HG03064 (cell line): Measurements from ENCODE around the gene CUX1.
"Not testable (repeated sequence)": the region's sequence is repeated elsewhere in the genome, so short reads cannot be mapped to it uniquely, and the experiment has no call there.

Source experiments
- ATAC-seq: cut with Tn5 transposase; IDR thresholded peaks from one replicate; pipeline ENCODE4 v1.9.1; 2021; ENCODE audit warnings: low read depth; ENCODE audit not compliant: unreplicated experiment

The CUX1 gene

GRCh38 chr7:102287111-102287980, 469.9 kb downstream of the CUX1 start:
- no peak for ATAC-seq

- ATAC-seq = no peak
Observed at GRCh38 chr7:102287981-102288278, 470.5 kb downstream of the CUX1 start.

- no peak for ATAC-seq
Observed at GRCh38 chr7:102288285-102288930, 471.0 kb downstream of the CUX1 start.

GRCh38 chr7:102289057-102289456, 471.6 kb downstream of the CUX1 start:
- no peak for ATAC-seq

GRCh38 chr7:102291056-102291915, 473.9 kb downstream of the CUX1 start:
- ATAC-seq = no peak

GRCh38 chr7:102291916-102292267, 474.5 kb downstream of the CUX1 start:
- no peak for ATAC-seq

GRCh38 chr7:102292813-102293798, 475.7 kb downstream of the CUX1 start:
- no peak for ATAC-seq

GRCh38 chr7:102294589-102294988, 477.2 kb downstream of the CUX1 start:
- ATAC-seq = no peak

- ATAC-seq = no peak
Observed at GRCh38 chr7:102295346-102296178, 478.1 kb downstream of the CUX1 start.

GRCh38 chr7:102296179-102296438, 478.7 kb downstream of the CUX1 start:
- no peak for ATAC-seq

- no peak for ATAC-seq
Observed at GRCh38 chr7:102296514-102296913, 479.1 kb downstream of the CUX1 start.

GRCh38 chr7:102297487-102298218, 480.2 kb downstream of the CUX1 start:
- no peak for ATAC-seq

- no peak for ATAC-seq
Observed at GRCh38 chr7:102300643-102301221, 483.3 kb downstream of the CUX1 start.

GRCh38 chr7:102301367-102301766, 483.9 kb downstream of the CUX1 start:
- not testable (repeated sequence) for ATAC-seq

- ATAC-seq = no peak
Observed at GRCh38 chr7:102302025-102302424, 484.6 kb downstream of the CUX1 start.

GRCh38 chr7:102303669-102304422, 486.4 kb downstream of the CUX1 start:
- ATAC-seq = no peak

- ATAC-seq = no peak
Observed at GRCh38 chr7:102304668-102305067, 487.2 kb downstream of the CUX1 start.
